ENCODE results near the gene VCP.
A peak's percentile ranks its signal among the peaks of the same experiment; 100 is the strongest.

The VCP gene

DNA sequence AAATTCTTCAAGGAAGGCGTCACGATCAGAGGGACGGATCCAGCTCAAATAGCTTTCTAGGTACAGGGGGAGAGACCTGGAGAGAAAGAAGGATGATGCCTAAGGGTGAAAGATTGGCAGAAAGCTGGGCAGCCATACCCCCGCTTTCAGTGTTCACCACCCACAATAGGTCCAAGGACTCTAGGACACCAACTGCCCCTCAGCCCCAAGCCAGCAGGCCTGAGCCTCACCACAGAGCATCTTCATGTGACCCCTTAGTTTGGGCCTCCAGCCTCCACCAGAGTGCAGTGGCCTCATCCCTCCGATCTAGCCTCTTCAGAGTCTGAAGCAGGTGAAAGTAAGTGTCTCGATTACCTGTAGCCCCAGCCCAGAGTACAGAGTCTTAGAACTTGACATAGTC, 1.7 kb upstream of the VCP start:
- Histone ChIP-seq H3K4me2 (ENCODE audit: low read depth, low read length, poor library complexity, severe bottlenecking) (no peak overlapping the region), H3K36me3 (ENCODE audit: low read length) (peaks cover 3% of the 10 kb centered on the region; the same call in 1 of the 2 replicates), H3K9me3 (ENCODE audit: insufficient read depth, low read length) (no peaks in the 10 kb centered on the region), H3F3A (ENCODE audit: insufficient read depth) (peaks cover 20% of the 10 kb centered on the region), H3K27me3 (ENCODE audit: low read length) (no peaks in the 10 kb centered on the region), H3K4me3 (ENCODE audit: insufficient read depth, low read length, poor library complexity, severe bottlenecking) (no peak overlapping the region), H3K9ac (ENCODE audit: low read length) (no peak overlapping the region), H2AFZ (ENCODE audit: low read depth, low read length, severe bottlenecking) (no peak overlapping the region), H3K79me2 (ENCODE audit: insufficient read depth, low read length) (peaks cover 46% of the 10 kb centered on the region), H4K20me1 (ENCODE audit: low read depth, low read length) (peaks cover 20% of the 10 kb centered on the region), H3K27ac (ENCODE audit: low read depth, low read length) (no peak overlapping the region), H3K9me2 (replicated peaks; ENCODE audit: insufficient read depth, low read length) (no peaks in the 10 kb centered on the region)
- TF ChIP-seq, protein P1, sequence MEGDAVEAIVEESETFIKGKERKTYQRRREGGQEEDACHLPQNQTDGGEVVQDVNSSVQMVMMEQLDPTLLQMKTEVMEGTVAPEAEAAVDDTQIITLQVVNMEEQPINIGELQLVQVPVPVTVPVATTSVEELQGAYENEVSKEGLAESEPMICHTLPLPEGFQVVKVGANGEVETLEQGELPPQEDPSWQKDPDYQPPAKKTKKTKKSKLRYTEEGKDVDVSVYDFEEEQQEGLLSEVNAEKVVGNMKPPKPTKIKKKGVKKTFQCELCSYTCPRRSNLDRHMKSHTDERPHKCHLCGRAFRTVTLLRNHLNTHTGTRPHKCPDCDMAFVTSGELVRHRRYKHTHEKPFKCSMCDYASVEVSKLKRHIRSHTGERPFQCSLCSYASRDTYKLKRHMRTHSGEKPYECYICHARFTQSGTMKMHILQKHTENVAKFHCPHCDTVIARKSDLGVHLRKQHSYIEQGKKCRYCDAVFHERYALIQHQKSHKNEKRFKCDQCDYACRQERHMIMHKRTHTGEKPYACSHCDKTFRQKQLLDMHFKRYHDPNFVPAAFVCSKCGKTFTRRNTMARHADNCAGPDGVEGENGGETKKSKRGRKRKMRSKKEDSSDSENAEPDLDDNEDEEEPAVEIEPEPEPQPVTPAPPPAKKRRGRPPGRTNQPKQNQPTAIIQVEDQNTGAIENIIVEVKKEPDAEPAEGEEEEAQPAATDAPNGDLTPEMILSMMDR (IDR thresholded peaks at IDR 0.05; ENCODE audit: insufficient read depth, low read length, poor library complexity, severe bottlenecking) = no peak
- TF ChIP-seq EZH2phosphoT487 (conservative IDR thresholded peaks at IDR 0.05; ENCODE audit: low read length) = no peak

DNA sequence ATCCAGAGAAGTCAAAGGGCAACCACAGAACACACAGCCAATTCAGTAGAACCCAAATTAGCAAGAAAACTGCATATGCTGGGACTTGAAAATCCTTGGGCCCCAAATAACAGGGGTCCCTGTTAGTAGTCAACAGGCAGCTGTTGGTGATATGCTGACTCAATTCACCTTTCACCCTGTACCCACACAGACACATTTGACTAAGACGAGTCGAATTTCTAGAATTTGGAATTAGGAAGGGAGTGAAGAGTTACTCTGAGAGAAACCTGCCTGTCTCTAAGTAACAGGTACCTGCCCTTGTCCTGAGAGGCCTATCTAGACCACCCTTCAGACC, 821 bp upstream of the VCP start:
- H3K79me2 ChIP-seq (ENCODE audit: insufficient read depth, low read length) = peaks cover 46% of the 10 kb centered on the region
- no peaks in the 10 kb centered on the region for H3K9me3 ChIP-seq (ENCODE audit: insufficient read depth, low read length)
- no peaks in the 10 kb centered on the region for H3K9me2 ChIP-seq (replicated peaks; ENCODE audit: insufficient read depth, low read length)
- H3K27me3 ChIP-seq (ENCODE audit: low read length) = no peaks in the 10 kb centered on the region
- H4K20me1 ChIP-seq (ENCODE audit: low read depth, low read length) = peaks cover 29% of the 10 kb centered on the region
- peak overlapping the region; percentile 22 for H3K27ac ChIP-seq (ENCODE audit: low read depth, low read length)
- H3F3A ChIP-seq (ENCODE audit: insufficient read depth) = peaks cover 20% of the 10 kb centered on the region
- TF ChIP-seq, protein P1 (IDR thresholded peaks at IDR 0.05; ENCODE audit: insufficient read depth, low read length, poor library complexity, severe bottlenecking) = no peak
- TF ChIP-seq EZH2phosphoT487 (conservative IDR thresholded peaks at IDR 0.05; ENCODE audit: low read length) = no peak
- H3K4me2 ChIP-seq (ENCODE audit: low read depth, low read length, poor library complexity, severe bottlenecking) = peak overlapping the region; percentile 44
- H3K9ac ChIP-seq (ENCODE audit: low read length) = 0 out of 2 replicates have a peak overlapping the region, but pooled peaks have one; percentile 2
- H3K36me3 ChIP-seq (ENCODE audit: low read length) = peaks cover 3% of the 10 kb centered on the region; the same call in 1 of the 2 replicates
- H2AFZ ChIP-seq (ENCODE audit: low read depth, low read length, severe bottlenecking) = peak overlapping the region; percentile 36
- no peak overlapping the region for H3K4me3 ChIP-seq (ENCODE audit: insufficient read depth, low read length, poor library complexity, severe bottlenecking)

DNA sequence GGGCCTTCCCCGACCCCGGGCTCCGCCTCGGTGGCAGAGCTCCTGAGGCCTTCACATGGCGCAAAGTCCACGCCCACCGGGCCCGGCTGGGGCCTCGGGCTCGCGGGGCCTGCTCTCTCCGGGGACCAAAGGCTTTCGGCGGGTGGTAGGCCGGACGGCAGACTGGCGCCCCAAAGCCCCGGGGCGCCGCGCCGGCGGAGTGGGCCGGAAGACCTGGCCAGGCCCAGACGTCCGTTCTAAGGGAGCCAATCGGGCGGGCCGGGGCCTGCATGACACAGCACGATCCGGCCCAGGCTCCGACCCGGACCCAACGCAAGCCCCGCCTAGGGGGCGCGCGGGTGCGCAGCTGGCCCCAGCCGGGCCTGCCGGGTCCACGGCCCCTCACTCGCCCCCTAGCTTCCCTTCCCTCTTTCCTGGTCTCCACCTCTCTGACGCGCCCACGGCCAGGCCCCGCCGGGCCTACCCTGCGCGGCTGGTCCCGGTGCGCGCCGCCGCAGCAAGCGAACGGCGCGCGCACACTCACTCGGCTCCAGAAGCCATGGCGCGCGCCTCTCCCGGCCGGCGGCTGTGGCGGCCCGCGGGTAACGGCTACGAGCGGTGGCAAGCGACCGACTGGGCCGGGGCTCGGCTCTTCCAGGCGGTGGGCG, 488 bp downstream of the VCP start:
- H3K4me2 ChIP-seq (ENCODE audit: low read depth, low read length, poor library complexity, severe bottlenecking) = peak overlapping the region; percentile 93
- peaks cover 20% of the 10 kb centered on the region for H3F3A ChIP-seq (ENCODE audit: insufficient read depth)
- peaks cover 49% of the 10 kb centered on the region for H3K79me2 ChIP-seq (ENCODE audit: insufficient read depth, low read length)
- H3K9me2 ChIP-seq (replicated peaks; ENCODE audit: insufficient read depth, low read length) = no peaks in the 10 kb centered on the region
- TF ChIP-seq EZH2phosphoT487 (conservative IDR thresholded peaks at IDR 0.05; ENCODE audit: low read length) = no peak
- TF ChIP-seq, protein P1 (IDR thresholded peaks at IDR 0.05; ENCODE audit: insufficient read depth, low read length, poor library complexity, severe bottlenecking) = peak; percentile 54
- peaks cover 13% of the 10 kb centered on the region; the same call in 1 of the 2 replicates for H3K36me3 ChIP-seq (ENCODE audit: low read length)
- H3K27ac ChIP-seq (ENCODE audit: low read depth, low read length) = peak overlapping the region; percentile 93
- peak overlapping the region; percentile 11 for H2AFZ ChIP-seq (ENCODE audit: low read depth, low read length, severe bottlenecking)
- H3K9ac ChIP-seq (ENCODE audit: low read length) = peak overlapping the region; percentile 92
- H4K20me1 ChIP-seq (ENCODE audit: low read depth, low read length) = peaks cover 42% of the 10 kb centered on the region
- no peaks in the 10 kb centered on the region for H3K9me3 ChIP-seq (ENCODE audit: insufficient read depth, low read length)
- no peaks in the 10 kb centered on the region for H3K27me3 ChIP-seq (ENCODE audit: low read length)
- H3K4me3 ChIP-seq (ENCODE audit: insufficient read depth, low read length, poor library complexity, severe bottlenecking) = peak overlapping the region; percentile 96
